ENCODE results near the gene CCDC89. TPM values are rescaled to one million over a fixed set of nuclear protein-coding genes. Genes with fewer than 3 reads are reported as not detected.

CCDC89 gene
- total and polyA plus RNA-seq, 9 of the 15 experiments (the other 6 are each of a cell fraction or from before 2014, with no cell fraction given): 0.07 to 0.09 TPM; not detected in 7

DNA sequence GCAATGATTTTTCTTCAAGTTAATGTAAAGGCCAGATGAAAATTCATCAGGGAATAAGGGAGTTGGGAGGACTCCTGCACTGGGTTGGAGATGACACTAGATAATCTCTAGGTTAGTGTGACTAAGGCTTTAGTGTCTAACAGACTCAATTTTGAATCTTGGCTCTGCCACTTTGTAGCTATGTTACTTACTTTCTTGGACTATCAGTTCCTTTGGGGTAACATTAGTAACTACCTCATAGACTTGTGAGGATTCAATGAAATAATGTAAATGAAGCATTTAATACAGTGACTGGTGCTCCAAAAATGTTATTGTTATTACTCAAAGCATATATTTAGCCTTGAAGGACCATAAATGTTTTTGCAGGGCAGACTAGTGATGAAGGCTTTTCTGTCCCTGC, 9.6 kb upstream of the CCDC89 start:
- Histone ChIP-seq H3K9me3 (replicated peaks; ENCODE audit: control insufficient read depth, insufficient read depth, low read depth, low read length) (no peaks in the 10 kb centered on the region), H3K4me2 (ENCODE audit: insufficient read depth, low read length) (no peak overlapping the region), H3K79me2 (ENCODE audit: control insufficient read depth, insufficient read depth, low read length) (no peaks in the 10 kb centered on the region), H3K9me1 (ENCODE audit: control insufficient read depth, insufficient read depth, low read length) (no peaks in the 10 kb centered on the region), H3K4me1 (replicated peaks in 1 of 2; ENCODE audit: control insufficient read depth in 2 of 2, insufficient read depth in 2 of 2, low read length in 2 of 2) (no peaks in the 10 kb centered on the region), H2AFZ (ENCODE audit: low read depth, low read length) (no peak overlapping the region), H3K9ac (ENCODE audit: insufficient read depth in 1 of 2, low read depth in 2 of 2, low read length in 2 of 2) (no peak overlapping the region), H3K27ac (ENCODE audit: extremely low read depth, low read depth, low read length) (no peak overlapping the region), H3K4me3 (no peak overlapping the region), H3K27me3 (ENCODE audit: control insufficient read depth in 2 of 2, insufficient read depth in 2 of 2, low read length in 2 of 2) (0 out of 5 replicates have a peak, but pooled peaks cover 0 to 5% of the 10 kb centered on the region in 2 experiments), H3K36me3 (ENCODE audit: control insufficient read depth, insufficient read depth, low read length) (no peaks in the 10 kb centered on the region), H4K20me1 (replicated peaks; ENCODE audit: control insufficient read depth, insufficient read depth, low read length) (no peaks in the 10 kb centered on the region)
- ChIA-PET POLR2A (interaction anchor here (0.6 kb wide), 1 partner anchor 9 kb away, joined by 5 read pairs; no protein-coding TSS in a partner anchor), CTCF (ENCODE audit: low intra/inter-chr PET ratio) (no interaction called here)
- FAIRE-seq (no peak), ATAC-seq (no peak), DNase-seq (ENCODE audit: extremely low read depth in 1 of 4, low spot score in 3 of 4) (no peak)
- intact Hi-C loops (cut with micrococcal nuclease): no loop called here
- BruUV-seq (replicated peaks): no TSS peak
- in situ Hi-C loops (cut with MboI): no loop called here
- TF ChIP-seq POLR2G (IDR thresholded peaks at IDR 0.05; ENCODE audit: low read depth, low read length) (no peak), SUPT5H (IDR thresholded peaks at IDR 0.05) (no peak), MTA3 (IDR thresholded peaks at IDR 0.05; ENCODE audit: borderline replicate concordance) (no peak), RBM34 (IDR thresholded peaks at IDR 0.05; ENCODE audit: borderline replicate concordance, insufficient read depth, low read length) (no peak), YY1 (IDR thresholded peaks at IDR 0.05; ENCODE audit: borderline replicate concordance in 1 of 3, control insufficient read depth in 1 of 3, extremely low read depth in 1 of 3, insufficient read depth in 3 of 3, insufficient read length in 1 of 3, insufficient replicate concordance in 2 of 3, low read depth in 1 of 3, low read length in 2 of 3) (no peak), RB1 (IDR thresholded peaks at IDR 0.05; ENCODE audit: low read depth) (no peak), DDX20 (tag; IDR thresholded peaks at IDR 0.05; ENCODE audit: low read depth) (no peak), BCOR (IDR thresholded peaks at IDR 0.05) (no peak), MAFG (tag; conservative IDR thresholded peaks at IDR 0.05) (no peak)
- TF ChIP-seq, protein P1, sequence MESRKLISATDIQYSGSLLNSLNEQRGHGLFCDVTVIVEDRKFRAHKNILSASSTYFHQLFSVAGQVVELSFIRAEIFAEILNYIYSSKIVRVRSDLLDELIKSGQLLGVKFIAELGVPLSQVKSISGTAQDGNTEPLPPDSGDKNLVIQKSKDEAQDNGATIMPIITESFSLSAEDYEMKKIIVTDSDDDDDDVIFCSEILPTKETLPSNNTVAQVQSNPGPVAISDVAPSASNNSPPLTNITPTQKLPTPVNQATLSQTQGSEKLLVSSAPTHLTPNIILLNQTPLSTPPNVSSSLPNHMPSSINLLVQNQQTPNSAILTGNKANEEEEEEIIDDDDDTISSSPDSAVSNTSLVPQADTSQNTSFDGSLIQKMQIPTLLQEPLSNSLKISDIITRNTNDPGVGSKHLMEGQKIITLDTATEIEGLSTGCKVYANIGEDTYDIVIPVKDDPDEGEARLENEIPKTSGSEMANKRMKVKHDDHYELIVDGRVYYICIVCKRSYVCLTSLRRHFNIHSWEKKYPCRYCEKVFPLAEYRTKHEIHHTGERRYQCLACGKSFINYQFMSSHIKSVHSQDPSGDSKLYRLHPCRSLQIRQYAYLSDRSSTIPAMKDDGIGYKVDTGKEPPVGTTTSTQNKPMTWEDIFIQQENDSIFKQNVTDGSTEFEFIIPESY (CRISPR knock-in tag; IDR thresholded peaks at IDR 0.05): no peak
- TF ChIP-seq, protein P2, sequence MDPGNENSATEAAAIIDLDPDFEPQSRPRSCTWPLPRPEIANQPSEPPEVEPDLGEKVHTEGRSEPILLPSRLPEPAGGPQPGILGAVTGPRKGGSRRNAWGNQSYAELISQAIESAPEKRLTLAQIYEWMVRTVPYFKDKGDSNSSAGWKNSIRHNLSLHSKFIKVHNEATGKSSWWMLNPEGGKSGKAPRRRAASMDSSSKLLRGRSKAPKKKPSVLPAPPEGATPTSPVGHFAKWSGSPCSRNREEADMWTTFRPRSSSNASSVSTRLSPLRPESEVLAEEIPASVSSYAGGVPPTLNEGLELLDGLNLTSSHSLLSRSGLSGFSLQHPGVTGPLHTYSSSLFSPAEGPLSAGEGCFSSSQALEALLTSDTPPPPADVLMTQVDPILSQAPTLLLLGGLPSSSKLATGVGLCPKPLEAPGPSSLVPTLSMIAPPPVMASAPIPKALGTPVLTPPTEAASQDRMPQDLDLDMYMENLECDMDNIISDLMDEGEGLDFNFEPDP (CRISPR knock-in tag; IDR thresholded peaks at IDR 0.05): no peak
- TF ChIP-seq, protein P3, sequence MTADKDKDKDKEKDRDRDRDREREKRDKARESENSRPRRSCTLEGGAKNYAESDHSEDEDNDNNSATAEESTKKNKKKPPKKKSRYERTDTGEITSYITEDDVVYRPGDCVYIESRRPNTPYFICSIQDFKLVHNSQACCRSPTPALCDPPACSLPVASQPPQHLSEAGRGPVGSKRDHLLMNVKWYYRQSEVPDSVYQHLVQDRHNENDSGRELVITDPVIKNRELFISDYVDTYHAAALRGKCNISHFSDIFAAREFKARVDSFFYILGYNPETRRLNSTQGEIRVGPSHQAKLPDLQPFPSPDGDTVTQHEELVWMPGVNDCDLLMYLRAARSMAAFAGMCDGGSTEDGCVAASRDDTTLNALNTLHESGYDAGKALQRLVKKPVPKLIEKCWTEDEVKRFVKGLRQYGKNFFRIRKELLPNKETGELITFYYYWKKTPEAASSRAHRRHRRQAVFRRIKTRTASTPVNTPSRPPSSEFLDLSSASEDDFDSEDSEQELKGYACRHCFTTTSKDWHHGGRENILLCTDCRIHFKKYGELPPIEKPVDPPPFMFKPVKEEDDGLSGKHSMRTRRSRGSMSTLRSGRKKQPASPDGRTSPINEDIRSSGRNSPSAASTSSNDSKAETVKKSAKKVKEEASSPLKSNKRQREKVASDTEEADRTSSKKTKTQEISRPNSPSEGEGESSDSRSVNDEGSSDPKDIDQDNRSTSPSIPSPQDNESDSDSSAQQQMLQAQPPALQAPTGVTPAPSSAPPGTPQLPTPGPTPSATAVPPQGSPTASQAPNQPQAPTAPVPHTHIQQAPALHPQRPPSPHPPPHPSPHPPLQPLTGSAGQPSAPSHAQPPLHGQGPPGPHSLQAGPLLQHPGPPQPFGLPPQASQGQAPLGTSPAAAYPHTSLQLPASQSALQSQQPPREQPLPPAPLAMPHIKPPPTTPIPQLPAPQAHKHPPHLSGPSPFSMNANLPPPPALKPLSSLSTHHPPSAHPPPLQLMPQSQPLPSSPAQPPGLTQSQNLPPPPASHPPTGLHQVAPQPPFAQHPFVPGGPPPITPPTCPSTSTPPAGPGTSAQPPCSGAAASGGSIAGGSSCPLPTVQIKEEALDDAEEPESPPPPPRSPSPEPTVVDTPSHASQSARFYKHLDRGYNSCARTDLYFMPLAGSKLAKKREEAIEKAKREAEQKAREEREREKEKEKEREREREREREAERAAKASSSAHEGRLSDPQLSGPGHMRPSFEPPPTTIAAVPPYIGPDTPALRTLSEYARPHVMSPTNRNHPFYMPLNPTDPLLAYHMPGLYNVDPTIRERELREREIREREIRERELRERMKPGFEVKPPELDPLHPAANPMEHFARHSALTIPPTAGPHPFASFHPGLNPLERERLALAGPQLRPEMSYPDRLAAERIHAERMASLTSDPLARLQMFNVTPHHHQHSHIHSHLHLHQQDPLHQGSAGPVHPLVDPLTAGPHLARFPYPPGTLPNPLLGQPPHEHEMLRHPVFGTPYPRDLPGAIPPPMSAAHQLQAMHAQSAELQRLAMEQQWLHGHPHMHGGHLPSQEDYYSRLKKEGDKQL (CRISPR knock-in tag; IDR thresholded peaks at IDR 0.05; ENCODE audit: borderline replicate concordance): no peak
- TF ChIP-seq, protein P4, sequence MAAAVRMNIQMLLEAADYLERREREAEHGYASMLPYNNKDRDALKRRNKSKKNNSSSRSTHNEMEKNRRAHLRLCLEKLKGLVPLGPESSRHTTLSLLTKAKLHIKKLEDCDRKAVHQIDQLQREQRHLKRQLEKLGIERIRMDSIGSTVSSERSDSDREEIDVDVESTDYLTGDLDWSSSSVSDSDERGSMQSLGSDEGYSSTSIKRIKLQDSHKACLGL (CRISPR knock-in tag; IDR thresholded peaks at IDR 0.05; ENCODE audit: borderline replicate concordance, poor library complexity, severe bottlenecking): no peak
